Activated naive CD8-positive, alpha-beta T cell treated with anti-CD3 and anti-CD28 coated beads for 36 hours (primary cell): ENCODE measurements around the gene FAM163A. TPM values are rescaled to one million over a fixed set of nuclear protein-coding genes. Genes with fewer than 3 reads are reported as not detected.

ENCODE experiments used
- DNase-seq: peaks from one replicate; pipeline ENCODE4 v3.0.0; 2021
- H3K27ac Mint-ChIP-seq: one replicate; pipeline ENCODE4 v1.8.0; 2022; ENCODE audit warnings: mild to moderate bottlenecking, moderate library complexity, mixed read lengths
- H3K27me3 Mint-ChIP-seq: one replicate; pipeline ENCODE4 v1.8.0; 2022; ENCODE audit warnings: mild to moderate bottlenecking, mixed read lengths
- H3K36me3 Mint-ChIP-seq: one replicate; pipeline ENCODE4 v1.8.0; 2021; ENCODE audit warnings: mild to moderate bottlenecking, mixed read lengths
- H3K4me1 Mint-ChIP-seq: one replicate; pipeline ENCODE4 v1.8.0; 2021; ENCODE audit warnings: mixed read lengths
- H3K4me3 Mint-ChIP-seq: one replicate; pipeline ENCODE4 v1.8.0; 2022; ENCODE audit warnings: mild to moderate bottlenecking, moderate library complexity, mixed read lengths
- H3K9me3 Mint-ChIP-seq: one replicate; pipeline ENCODE4 v1.8.0; 2022; ENCODE audit warnings: mixed read lengths
- total RNA-seq, 2 experiments: library from RNA; stranded (reverse); gene quantifications; one replicate each; pipeline ENCODE4 v1.2.3, GENCODE V29; 2021

Gene FAM163A
- total RNA-seq, 2 experiments from 2014 or later: not detected

DNA sequence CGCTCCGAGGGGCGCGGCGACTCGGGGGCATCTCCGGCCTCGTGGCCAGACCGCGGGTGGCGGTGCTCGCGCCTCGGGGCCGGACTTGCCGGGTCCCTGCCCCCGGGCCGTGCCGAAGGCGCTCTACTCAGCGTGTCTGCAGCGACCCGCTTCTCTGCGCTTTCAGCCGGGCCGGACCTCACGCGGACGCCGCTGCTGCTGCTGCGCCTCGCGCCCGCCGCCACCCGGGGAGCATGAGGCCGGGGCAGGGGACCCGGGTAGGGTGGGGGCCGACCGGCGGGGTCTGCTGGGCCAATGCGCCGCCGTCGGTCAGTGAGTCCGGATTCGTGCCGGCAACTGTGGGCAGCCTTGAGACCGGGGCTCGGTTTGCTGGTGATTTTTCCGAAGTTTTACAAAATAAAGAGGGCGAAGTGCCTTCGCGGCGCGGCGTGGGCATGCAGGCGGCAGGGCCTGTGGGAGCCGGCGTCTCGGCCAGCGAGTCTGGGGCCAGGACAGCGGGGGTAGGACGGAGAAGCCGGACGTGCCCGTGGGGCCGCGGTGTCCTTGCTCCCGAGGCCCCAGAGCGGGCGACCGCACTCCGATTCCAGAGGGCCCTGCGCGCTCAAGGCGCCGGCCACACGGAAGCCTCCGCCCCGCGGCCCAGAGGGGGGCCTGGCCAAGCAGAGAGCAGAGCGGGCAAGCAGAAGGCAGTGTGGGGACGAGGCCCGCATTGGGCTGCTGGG, 749 bp downstream of the FAM163A start:
- no peak overlapping the region for H3K4me3 Mint-ChIP-seq
- no peak overlapping the region for H3K27ac Mint-ChIP-seq
- H3K9me3 Mint-ChIP-seq: peaks cover 1% of the 10 kb centered on the region
- H3K36me3 Mint-ChIP-seq: peaks cover 2% of the 10 kb centered on the region
- H3K4me1 Mint-ChIP-seq: peaks cover 6% of the 10 kb centered on the region
- peak; percentile 4 for DNase-seq
- H3K27me3 Mint-ChIP-seq: peaks cover 80% of the 10 kb centered on the region

DNA sequence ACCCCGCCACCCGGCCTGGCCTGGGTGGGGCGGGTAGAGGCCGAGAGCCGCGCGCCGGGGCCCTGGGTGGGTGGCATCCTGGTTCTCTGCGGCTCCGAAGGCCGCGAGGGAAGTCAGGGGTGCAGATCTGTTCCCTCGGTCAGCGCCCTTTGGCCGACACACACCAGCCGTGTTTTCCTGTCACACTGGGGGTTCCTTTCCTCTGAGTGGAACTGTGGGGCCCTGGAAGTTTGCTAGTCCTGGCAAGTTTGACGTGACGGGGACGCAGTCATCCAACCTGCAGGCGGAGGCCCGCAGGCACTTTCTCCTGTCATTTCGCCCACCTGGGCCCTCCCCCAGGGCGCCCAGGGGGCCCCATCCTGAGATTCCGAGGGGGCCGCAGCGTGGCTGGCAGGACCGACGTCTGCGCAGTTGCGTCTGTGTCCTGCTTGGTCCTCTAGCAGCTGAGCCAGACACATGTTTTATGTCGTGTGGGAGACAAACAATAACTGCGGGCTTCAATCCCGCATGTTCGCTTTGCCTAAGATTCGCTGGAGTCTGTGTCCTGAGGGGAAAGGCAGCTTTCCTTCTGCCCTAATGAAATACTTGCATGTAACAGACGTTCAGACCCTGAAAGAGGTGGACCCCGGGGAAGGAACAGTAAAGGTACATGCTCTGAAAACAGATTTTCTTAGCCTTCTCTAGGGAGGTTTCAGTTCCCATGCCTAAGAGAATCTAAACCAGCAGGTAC, 1.5 kb downstream of the FAM163A start:
- Mint-ChIP-seq H3K4me3 (no peak overlapping the region), H3K9me3 (peaks cover 1% of the 10 kb centered on the region), H3K27ac (no peak overlapping the region), H3K4me1 (peaks cover 6% of the 10 kb centered on the region), H3K36me3 (peaks cover 2% of the 10 kb centered on the region), H3K27me3 (peaks cover 72% of the 10 kb centered on the region)
- DNase-seq: no peak

DNA sequence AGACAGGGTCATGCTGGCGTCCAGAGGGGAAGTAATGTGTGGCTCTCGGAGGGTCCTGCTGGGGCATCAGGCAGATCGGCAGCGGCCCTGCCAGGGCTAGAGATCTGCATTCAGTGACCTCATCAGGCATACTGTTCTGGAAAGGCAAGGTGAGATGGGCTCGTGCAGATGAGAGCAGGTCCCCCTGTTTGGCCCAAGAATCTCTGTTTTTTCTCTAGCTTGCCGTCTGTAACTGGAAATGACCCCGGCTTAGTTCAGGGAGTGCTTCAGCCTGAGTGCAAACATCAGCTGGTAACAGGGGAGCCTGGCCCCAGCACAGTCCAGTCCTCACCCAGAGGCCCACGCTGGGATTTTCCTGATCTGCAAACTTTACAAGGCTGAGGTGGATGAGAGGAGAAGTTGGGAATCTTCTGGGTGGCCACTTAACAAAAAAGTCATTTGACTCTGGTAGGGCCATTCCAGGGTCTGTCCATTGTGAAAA, 2.1 kb downstream of the FAM163A start:
- no peak overlapping the region for H3K4me3 Mint-ChIP-seq
- peaks cover 1% of the 10 kb centered on the region for H3K9me3 Mint-ChIP-seq
- peaks cover 6% of the 10 kb centered on the region for H3K4me1 Mint-ChIP-seq
- no peak overlapping the region for H3K27ac Mint-ChIP-seq
- no peak for DNase-seq
- H3K36me3 Mint-ChIP-seq: peaks cover 2% of the 10 kb centered on the region
- H3K27me3 Mint-ChIP-seq: peaks cover 66% of the 10 kb centered on the region

DNA sequence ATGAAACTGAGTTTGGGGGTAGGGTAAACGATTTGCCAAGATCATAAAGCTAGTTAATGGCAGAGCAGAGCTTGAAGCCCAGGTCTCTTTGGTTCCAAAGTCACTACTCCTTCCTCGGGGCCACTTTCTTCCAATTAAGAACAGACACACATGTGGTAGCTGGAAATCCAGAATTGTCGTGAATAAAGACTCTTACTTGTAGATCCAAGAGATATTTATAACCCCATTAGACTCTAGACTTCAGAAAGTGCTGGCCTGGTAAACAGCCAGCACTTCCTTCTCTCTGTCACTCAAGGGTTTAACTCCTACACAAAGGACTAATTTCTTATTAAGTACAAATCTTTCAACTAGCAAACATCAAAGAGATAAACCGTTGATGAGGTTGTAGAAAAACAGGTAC, 2.7 kb downstream of the FAM163A start:
- peaks cover 6% of the 10 kb centered on the region for H3K4me1 Mint-ChIP-seq
- no peak overlapping the region for H3K27ac Mint-ChIP-seq
- peaks cover 1% of the 10 kb centered on the region for H3K9me3 Mint-ChIP-seq
- peaks cover 61% of the 10 kb centered on the region for H3K27me3 Mint-ChIP-seq
- DNase-seq: no peak
- H3K4me3 Mint-ChIP-seq: no peak overlapping the region
- H3K36me3 Mint-ChIP-seq: peaks cover 2% of the 10 kb centered on the region

DNA sequence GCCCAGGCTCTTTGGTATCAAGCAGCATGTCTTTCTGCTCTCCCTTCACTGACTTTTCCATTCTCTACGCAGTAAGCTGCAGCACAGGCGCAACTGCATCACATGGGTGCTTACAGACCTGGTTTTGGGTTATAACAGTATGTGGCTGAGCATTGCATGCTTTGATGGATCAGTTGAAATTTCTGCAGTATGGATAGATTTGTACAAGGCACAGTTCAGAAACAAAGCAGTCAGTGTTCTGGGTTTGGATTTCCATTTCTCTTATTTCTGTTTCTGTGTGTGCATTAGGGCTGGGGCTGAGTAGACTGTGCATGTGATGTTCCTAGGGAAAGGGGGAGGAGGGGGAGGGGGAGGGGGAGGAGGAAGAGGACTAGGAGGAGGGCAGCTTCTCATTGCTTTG, 4.5 kb downstream of the FAM163A start:
- peaks cover 3% of the 10 kb centered on the region for H3K4me1 Mint-ChIP-seq
- H3K9me3 Mint-ChIP-seq: peaks cover 2% of the 10 kb centered on the region
- H3K27me3 Mint-ChIP-seq: peaks cover 49% of the 10 kb centered on the region
- DNase-seq: no peak
- no peak overlapping the region for H3K4me3 Mint-ChIP-seq
- no peak overlapping the region for H3K27ac Mint-ChIP-seq
- H3K36me3 Mint-ChIP-seq: no peaks in the 10 kb centered on the region

DNA sequence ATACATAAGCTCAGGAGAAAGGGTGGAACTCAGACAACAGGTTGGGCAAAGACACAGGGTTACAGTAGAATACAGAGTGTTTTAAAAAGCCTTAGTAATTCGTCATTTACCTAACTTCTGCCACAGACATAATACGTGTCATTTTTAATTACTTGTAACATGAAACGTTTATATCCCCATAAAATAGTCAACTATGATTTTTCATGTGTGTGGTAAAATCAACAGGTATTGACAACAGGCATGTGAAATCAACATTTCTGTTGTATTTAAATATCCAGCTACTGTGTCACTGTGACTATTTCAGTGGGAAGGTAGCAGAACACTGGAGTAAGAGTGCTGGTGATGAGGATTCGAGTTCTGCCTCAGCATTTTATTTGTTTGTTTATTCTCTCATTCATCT, 5.7 kb downstream of the FAM163A start:
- peaks cover 2% of the 10 kb centered on the region for H3K9me3 Mint-ChIP-seq
- DNase-seq: no peak
- H3K27me3 Mint-ChIP-seq: peaks cover 44% of the 10 kb centered on the region
- no peaks in the 10 kb centered on the region for H3K36me3 Mint-ChIP-seq
- H3K4me3 Mint-ChIP-seq: no peak overlapping the region
- H3K27ac Mint-ChIP-seq: no peak overlapping the region
- H3K4me1 Mint-ChIP-seq: no peaks in the 10 kb centered on the region

DNA sequence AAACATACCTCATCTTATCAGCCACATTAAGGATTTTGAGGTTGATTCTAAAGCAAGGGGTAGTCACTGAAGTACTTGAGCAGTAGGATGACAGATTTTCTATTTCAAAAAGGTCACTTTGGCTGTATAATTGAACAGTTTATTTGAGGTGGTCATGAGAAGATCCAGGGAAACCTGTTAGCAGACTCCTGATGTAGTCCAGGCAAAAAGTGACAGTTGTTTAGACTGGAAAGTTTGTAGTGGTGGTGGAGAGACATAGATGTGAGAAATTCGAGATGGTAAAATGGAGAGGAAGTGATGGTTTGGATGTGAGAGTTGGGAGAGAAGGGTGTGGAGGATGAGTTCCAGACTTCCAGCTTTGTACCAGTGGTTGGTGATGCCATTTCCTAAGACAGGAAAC, 7.5 kb downstream of the FAM163A start:
- Mint-ChIP-seq H3K36me3 (no peaks in the 10 kb centered on the region), H3K9me3 (peaks cover 2% of the 10 kb centered on the region), H3K27me3 (peaks cover 30% of the 10 kb centered on the region), H3K27ac (no peak overlapping the region), H3K4me3 (no peak overlapping the region), H3K4me1 (no peaks in the 10 kb centered on the region)
- DNase-seq: no peak

DNA sequence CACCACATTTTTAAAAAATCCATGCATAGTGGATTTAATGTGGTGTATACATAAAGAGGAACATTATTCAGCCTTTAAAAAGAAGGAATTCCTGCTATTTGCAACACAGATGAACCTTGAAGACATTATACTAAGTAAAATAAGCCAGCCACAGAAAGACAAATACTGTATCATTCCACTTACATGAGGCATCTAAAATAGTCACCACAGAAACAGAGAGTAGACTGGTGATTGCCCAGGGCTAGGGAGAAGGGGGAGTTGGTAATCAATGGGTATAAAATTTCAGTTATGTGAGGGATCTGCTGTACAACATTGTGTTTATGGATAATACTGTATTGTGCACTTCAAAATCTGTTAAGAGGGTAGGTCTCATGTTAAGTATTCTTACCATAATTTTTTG, 10.0 kb downstream of the FAM163A start:
- Mint-ChIP-seq H3K27ac (no peak overlapping the region), H3K4me1 (no peaks in the 10 kb centered on the region), H3K27me3 (peaks cover 10% of the 10 kb centered on the region), H3K9me3 (peaks cover 2% of the 10 kb centered on the region), H3K36me3 (no peaks in the 10 kb centered on the region), H3K4me3 (no peak overlapping the region)
- DNase-seq: no peak

DNA sequence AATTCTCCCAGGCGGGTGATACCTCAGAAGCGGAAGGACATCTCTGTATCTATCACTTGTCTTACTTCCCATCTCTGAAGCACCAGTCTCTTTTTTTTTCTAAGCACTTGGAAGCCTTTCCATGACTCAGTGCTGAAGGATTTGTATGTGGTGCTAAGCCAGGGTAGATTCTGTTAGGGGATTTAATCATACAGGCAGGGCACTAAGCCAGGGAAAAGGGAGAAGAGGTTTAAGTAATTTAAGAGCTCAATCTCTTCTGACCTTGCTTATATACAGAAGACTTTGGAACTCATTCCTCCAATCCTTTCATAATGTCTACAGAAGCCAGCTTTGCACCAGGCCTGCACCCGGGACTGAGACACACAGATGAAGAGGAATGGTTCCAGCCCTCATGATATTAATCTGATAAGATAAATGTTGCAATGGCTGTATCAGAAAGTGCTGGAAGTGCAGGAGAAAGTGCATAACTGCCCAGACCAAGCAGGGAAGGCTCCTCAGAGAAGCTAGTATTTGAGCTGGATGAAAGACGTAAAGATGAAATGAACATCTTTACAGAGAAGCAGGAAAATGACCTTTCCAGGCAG, 11.0 kb downstream of the FAM163A start:
- H3K36me3 Mint-ChIP-seq: no peaks in the 10 kb centered on the region
- H3K4me3 Mint-ChIP-seq: no peak overlapping the region
- no peaks in the 10 kb centered on the region for H3K4me1 Mint-ChIP-seq
- H3K27me3 Mint-ChIP-seq: peaks cover 10% of the 10 kb centered on the region
- no peak for DNase-seq
- H3K9me3 Mint-ChIP-seq: peaks cover 2% of the 10 kb centered on the region
- no peak overlapping the region for H3K27ac Mint-ChIP-seq

DNA sequence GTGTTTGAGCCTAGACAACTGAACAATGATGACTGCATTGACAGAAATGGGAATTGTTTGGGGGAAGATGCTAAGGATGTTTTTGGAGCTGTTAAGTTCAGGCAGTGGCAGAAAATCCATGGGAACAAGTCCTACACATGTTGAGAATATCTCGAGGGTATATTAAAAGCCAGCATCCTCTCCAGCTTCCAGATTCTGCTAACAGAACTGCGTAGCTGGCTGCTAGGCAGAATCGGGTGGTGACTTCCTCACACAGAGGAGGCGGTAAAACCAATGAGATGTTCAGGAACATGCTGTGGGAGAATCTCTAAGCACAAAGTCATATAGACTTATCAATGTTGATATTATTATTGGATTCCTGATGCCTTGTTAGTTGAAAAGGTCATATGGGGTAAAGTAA, 14.8 kb downstream of the FAM163A start:
- no peak overlapping the region for H3K4me3 Mint-ChIP-seq
- H3K9me3 Mint-ChIP-seq: no peaks in the 10 kb centered on the region
- DNase-seq: no peak
- H3K27me3 Mint-ChIP-seq: peaks cover 8% of the 10 kb centered on the region
- H3K4me1 Mint-ChIP-seq: no peaks in the 10 kb centered on the region
- no peaks in the 10 kb centered on the region for H3K36me3 Mint-ChIP-seq
- H3K27ac Mint-ChIP-seq: no peak overlapping the region

DNA sequence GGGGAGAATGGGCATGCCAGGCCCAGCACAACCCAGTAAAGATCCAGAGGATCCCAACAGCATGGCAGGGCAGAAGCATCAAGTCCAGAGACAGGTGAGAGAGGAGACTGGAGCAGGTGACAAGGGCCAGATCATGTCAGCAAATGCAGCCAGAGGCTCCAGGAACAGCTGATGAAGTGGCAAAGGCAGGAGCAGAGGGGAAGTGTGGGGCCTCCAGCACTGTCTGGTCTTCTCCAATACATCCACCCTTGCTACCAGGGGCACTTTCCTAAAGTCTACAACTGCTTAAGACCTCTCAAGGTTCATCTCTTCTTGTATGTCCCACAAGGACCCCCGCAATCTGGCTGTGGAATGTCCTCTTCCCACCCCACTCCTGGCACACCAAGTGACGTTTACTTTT, 17.4 kb downstream of the FAM163A start:
- no peaks in the 10 kb centered on the region for H3K9me3 Mint-ChIP-seq
- H3K4me3 Mint-ChIP-seq: no peak overlapping the region
- no peaks in the 10 kb centered on the region for H3K36me3 Mint-ChIP-seq
- no peak overlapping the region for H3K27ac Mint-ChIP-seq
- DNase-seq: no peak
- peaks cover 5% of the 10 kb centered on the region for H3K27me3 Mint-ChIP-seq
- no peaks in the 10 kb centered on the region for H3K4me1 Mint-ChIP-seq

DNA sequence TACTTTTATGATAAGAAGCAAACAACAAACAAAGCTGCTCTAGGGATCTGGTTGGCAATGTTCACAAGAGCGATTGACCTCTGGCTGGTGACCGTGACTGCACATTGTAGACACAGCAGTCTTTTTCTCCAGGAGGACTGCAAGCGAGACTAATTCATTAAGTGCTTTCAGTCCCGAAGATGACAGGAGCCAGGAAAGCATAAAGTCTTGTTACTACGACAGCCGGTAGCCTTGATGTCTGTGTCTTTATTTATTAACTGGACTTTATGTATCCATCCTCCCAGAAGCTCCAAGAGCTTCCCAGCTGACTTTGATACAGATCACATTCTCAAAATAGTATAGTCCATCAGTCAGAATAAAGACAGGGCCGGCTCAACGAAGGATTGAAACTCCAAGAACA, 18.2 kb downstream of the FAM163A start:
- no peak for DNase-seq
- H3K4me1 Mint-ChIP-seq: no peaks in the 10 kb centered on the region
- H3K27ac Mint-ChIP-seq: no peak overlapping the region
- peaks cover 5% of the 10 kb centered on the region for H3K27me3 Mint-ChIP-seq
- no peak overlapping the region for H3K4me3 Mint-ChIP-seq
- no peaks in the 10 kb centered on the region for H3K9me3 Mint-ChIP-seq
- no peaks in the 10 kb centered on the region for H3K36me3 Mint-ChIP-seq

DNA sequence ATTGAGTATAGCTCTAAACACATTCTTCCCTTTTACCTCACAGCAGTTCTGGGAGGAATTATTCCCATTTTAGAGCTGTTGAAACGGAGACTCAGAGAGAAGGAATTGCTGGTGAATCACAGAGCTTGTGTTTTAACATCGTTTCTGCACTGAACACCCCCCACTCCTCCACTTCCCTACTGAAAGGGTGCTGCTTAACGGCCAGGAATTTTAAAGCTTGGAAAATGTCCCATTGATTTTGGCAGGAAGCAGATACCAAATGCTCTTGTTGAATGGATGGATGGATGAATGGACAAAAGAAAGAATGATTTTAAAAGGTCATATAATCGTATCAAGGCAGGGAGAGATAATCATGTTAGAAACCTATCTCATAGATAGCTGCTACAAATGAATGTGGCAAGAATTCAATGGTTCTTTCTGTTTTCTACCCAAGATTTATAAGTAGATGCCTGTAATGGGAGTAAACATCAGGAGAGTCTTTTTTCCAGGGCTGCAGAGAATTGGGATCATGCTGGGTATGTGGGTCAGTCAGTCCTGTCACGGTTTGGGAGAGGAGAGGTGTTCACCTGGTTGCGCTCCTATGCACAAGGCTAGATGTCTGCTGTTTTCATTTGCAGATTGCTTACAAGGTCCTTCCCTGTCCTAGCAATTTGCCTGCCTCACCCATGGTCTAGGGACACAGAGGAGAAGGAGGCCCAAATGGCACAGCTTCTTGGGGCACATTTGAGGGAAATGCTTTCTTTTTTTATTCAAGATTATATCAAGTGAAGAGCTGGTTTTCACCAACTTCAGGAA, 19.0 kb downstream of the FAM163A start:
- H3K4me1 Mint-ChIP-seq: no peaks in the 10 kb centered on the region
- no peak overlapping the region for H3K27ac Mint-ChIP-seq
- no peak for DNase-seq
- H3K9me3 Mint-ChIP-seq: no peaks in the 10 kb centered on the region
- H3K27me3 Mint-ChIP-seq: peaks cover 5% of the 10 kb centered on the region
- H3K36me3 Mint-ChIP-seq: no peaks in the 10 kb centered on the region
- H3K4me3 Mint-ChIP-seq: no peak overlapping the region

DNA sequence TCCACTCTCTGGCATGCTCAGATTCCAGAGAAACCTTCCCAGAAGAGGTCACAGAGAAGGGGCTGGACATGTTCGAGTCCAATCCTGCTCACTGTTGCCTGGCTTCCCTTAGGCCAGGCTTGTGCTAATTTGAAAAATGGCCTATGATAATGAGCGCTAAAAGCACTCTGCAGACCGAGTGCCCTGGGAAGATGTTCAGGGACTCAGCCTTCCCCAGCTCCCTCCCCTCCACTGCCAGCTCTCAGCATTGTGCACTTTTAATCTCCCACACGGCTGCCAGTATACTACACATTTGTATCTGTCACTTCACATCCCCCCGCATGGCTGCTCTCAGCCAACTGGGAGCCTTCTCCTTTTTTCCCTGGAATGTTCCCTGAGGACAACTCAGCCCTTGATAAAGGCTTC, 24.1 kb downstream of the FAM163A start:
- H3K36me3 Mint-ChIP-seq: no peaks in the 10 kb centered on the region
- no peak overlapping the region for H3K4me3 Mint-ChIP-seq
- no peak overlapping the region for H3K27ac Mint-ChIP-seq
- no peaks in the 10 kb centered on the region for H3K4me1 Mint-ChIP-seq
- no peak for DNase-seq
- H3K27me3 Mint-ChIP-seq: peaks cover 3% of the 10 kb centered on the region
- H3K9me3 Mint-ChIP-seq: peaks cover 6% of the 10 kb centered on the region

DNA sequence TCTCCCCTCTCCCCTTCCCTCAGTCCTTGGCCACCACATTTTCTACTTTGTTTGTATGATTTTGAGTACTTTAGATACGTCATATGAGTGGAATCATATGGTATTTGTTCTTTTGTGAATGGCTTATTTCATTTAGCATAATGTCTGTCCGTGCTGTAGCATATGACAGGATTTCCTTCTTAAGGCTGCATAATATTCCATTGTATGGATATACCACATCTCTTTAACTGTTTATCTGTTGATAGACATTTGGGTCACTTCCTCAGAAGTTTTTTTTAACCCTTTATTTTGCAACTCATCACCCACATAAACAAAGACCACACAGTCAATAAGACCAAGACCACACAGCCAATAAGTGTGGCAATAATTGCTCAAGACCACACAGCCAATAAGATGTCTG, 24.9 kb downstream of the FAM163A start:
- DNase-seq: no peak
- Mint-ChIP-seq H3K27me3 (no peaks in the 10 kb centered on the region), H3K4me3 (no peak overlapping the region), H3K4me1 (no peaks in the 10 kb centered on the region), H3K36me3 (no peaks in the 10 kb centered on the region), H3K9me3 (peaks cover 6% of the 10 kb centered on the region), H3K27ac (no peak overlapping the region)
